OCI-LY1 (cell line): ENCODE measurements around the gene TPPP.

Source experiments
- EZH2 ChIP-seq: fragments of 200-600 bp; sonication (generic), shearing (Covaris generic); IDR thresholded peaks from 2 replicates; pipeline ENCODE4 v1.8.0; 2017; ENCODE audit warnings: borderline replicate concordance, mixed run types, mild to moderate bottlenecking, antibody characterized with exemption, low read length, moderate library complexity, mixed read lengths
- TF ChIP-seq, protein P1 (sequence below): fragments of 200-600 bp; sonication (generic), shearing (Covaris generic); IDR thresholded peaks from 2 replicates; pipeline ENCODE4 v1.5.1; 2017; ENCODE audit warnings: mild to moderate bottlenecking, antibody characterized with exemption, low read length, moderate library complexity, mixed read lengths

DNA sequence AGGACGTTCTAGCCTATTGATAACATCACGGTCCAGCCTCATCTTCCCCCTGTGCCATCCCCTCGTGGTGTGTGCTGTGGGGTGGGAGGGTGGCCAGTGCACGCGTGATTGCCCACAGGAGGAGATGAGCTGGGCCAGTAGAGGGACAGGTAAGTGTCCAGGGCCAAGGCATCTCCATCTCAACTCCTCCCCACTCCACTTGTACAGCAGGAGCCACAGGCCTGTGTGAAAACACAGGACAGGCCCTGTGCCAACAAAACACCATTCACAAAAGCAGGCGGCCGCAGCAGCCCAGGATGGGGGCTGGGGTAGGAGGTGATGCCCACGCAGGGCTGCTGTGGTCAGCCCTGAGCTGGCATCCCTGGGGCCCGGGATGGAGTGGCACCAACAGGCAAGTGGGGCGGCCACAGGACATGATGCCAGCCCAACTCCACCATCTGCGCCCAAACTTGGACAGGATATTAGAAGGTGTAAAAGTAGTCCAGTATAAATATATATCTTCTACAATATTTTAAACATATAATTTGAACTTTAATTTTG, 32.6 kb downstream of the TPPP start:
- TF ChIP-seq, protein P1, sequence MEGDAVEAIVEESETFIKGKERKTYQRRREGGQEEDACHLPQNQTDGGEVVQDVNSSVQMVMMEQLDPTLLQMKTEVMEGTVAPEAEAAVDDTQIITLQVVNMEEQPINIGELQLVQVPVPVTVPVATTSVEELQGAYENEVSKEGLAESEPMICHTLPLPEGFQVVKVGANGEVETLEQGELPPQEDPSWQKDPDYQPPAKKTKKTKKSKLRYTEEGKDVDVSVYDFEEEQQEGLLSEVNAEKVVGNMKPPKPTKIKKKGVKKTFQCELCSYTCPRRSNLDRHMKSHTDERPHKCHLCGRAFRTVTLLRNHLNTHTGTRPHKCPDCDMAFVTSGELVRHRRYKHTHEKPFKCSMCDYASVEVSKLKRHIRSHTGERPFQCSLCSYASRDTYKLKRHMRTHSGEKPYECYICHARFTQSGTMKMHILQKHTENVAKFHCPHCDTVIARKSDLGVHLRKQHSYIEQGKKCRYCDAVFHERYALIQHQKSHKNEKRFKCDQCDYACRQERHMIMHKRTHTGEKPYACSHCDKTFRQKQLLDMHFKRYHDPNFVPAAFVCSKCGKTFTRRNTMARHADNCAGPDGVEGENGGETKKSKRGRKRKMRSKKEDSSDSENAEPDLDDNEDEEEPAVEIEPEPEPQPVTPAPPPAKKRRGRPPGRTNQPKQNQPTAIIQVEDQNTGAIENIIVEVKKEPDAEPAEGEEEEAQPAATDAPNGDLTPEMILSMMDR = no peak
- no peak for TF ChIP-seq EZH2
